ENCODE data around the gene CCT6B. TPM values are rescaled to one million over a fixed set of nuclear protein-coding genes. Genes with fewer than 3 reads are reported as not detected.

CCT6B gene
- polyA plus RNA-seq, 2 of the 4 experiments (the other 2 are of a cell fraction), result 0.77 to 3.1 TPM

DNA sequence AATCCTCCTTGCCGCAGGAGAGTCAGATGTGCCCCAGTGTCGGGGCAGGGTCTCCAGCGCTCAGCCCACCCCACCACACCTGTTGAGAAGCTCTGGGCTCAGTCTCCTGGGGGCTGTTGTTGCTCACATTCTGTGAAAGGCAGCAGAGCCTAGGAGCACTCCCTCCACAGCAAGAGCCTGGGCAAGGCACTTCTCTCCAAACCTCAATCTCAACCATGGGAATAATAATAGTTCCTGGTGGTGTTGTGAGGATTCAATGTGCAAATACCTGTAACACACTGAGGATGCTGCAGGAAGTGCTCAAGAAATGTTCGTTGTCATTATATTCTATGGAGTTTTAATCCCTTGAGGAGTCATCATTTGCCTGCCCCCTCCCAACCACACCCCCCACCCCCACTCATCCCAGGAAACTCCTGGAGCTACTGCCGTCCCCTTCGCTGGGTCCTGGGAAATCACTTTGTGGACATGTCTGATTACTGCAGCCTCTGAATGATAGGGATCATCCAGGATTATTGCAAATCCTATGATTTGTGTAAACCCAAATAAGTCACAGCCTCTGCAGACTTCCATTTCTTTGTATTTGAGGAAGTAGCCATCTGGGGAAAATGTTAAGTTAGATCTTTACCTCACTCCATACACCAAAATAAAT is 61.5 kb downstream of the CCT6B start:
- POLR2A ChIA-PET, result no interaction called here
- no peak for DNase-seq (ENCODE audit: low read depth in 1 of 2, low spot score in 1 of 2)
- CTCF ChIA-PET, result no interaction called here
- Histone ChIP-seq H3K4me2 (no peak overlapping the region), H3K4me1 (no peaks in the 10 kb centered on the region), H3K4me3 (no peak overlapping the region), H3K27ac (no peak overlapping the region), H3K9me3 (no peaks in the 10 kb centered on the region)
- WGBS (ENCODE audit: missing lambda C conversion rate), result 33% methylated on average over 6 of the region's 6 CpGs
- no peak for ATAC-seq
- FAIRE-seq, result no peak
- TF ChIP-seq SREBF2 (IDR thresholded peaks at IDR 0.05) (no peak), KDM5A (IDR thresholded peaks at IDR 0.05) (no peak), PHF8 (IDR thresholded peaks at IDR 0.05; ENCODE audit: borderline replicate concordance, low read depth) (no peak)
- TF ChIP-seq, protein P1, sequence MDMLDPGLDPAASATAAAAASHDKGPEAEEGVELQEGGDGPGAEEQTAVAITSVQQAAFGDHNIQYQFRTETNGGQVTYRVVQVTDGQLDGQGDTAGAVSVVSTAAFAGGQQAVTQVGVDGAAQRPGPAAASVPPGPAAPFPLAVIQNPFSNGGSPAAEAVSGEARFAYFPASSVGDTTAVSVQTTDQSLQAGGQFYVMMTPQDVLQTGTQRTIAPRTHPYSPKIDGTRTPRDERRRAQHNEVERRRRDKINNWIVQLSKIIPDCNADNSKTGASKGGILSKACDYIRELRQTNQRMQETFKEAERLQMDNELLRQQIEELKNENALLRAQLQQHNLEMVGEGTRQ (IDR thresholded peaks at IDR 0.05), result no peak

DNA sequence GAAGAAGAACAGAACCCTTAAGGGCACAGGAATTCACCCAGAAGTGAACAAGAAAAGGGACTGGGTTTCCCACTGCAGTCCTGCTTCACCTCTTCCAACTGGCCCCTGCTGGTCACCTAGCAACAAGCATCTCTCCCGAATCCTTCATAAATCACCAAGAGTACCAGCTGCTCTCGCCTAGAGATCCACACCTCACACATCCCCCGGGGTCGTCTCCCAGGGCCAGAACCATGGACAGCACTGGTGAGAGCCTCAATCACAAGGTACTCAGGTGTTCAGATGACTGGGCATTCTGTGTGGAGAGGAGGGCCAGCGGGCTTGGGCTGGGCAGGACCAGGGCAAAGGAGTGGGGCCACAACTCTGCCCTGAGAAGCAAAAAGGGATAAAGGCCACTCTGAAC is 65.9 kb downstream of the CCT6B start:
- Histone ChIP-seq H3K27ac (no peak overlapping the region), H3K4me3 (no peak overlapping the region), H3K9me3 (no peaks in the 10 kb centered on the region), H3K4me1 (no peaks in the 10 kb centered on the region), H3K4me2 (no peak overlapping the region)
- DNase-seq (ENCODE audit: low read depth in 1 of 2, low spot score in 1 of 2) (no peak), ATAC-seq (no peak; a peak in 1 of 6 replicates), FAIRE-seq (no peak)
- ChIA-PET POLR2A (no interaction called here), CTCF (interaction anchor here (0.6 kb wide), 1 partner anchor 26 kb away, joined by 3 read pairs; no protein-coding TSS in a partner anchor)
- WGBS (ENCODE audit: missing lambda C conversion rate), result 0% methylated on average over 5 of the region's 5 CpGs
- TF ChIP-seq, protein P2, sequence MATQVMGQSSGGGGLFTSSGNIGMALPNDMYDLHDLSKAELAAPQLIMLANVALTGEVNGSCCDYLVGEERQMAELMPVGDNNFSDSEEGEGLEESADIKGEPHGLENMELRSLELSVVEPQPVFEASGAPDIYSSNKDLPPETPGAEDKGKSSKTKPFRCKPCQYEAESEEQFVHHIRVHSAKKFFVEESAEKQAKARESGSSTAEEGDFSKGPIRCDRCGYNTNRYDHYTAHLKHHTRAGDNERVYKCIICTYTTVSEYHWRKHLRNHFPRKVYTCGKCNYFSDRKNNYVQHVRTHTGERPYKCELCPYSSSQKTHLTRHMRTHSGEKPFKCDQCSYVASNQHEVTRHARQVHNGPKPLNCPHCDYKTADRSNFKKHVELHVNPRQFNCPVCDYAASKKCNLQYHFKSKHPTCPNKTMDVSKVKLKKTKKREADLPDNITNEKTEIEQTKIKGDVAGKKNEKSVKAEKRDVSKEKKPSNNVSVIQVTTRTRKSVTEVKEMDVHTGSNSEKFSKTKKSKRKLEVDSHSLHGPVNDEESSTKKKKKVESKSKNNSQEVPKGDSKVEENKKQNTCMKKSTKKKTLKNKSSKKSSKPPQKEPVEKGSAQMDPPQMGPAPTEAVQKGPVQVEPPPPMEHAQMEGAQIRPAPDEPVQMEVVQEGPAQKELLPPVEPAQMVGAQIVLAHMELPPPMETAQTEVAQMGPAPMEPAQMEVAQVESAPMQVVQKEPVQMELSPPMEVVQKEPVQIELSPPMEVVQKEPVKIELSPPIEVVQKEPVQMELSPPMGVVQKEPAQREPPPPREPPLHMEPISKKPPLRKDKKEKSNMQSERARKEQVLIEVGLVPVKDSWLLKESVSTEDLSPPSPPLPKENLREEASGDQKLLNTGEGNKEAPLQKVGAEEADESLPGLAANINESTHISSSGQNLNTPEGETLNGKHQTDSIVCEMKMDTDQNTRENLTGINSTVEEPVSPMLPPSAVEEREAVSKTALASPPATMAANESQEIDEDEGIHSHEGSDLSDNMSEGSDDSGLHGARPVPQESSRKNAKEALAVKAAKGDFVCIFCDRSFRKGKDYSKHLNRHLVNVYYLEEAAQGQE (IDR thresholded peaks at IDR 0.05), result peak; percentile 49; the same call in 1 of the 2 replicates
- TF ChIP-seq RNF2 (IDR thresholded peaks at IDR 0.05; ENCODE audit: borderline replicate concordance, low read depth), result no peak
- TF ChIP-seq, protein P3, sequence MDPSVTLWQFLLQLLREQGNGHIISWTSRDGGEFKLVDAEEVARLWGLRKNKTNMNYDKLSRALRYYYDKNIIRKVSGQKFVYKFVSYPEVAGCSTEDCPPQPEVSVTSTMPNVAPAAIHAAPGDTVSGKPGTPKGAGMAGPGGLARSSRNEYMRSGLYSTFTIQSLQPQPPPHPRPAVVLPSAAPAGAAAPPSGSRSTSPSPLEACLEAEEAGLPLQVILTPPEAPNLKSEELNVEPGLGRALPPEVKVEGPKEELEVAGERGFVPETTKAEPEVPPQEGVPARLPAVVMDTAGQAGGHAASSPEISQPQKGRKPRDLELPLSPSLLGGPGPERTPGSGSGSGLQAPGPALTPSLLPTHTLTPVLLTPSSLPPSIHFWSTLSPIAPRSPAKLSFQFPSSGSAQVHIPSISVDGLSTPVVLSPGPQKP (IDR thresholded peaks at IDR 0.05; ENCODE audit: low read depth, low read length), result no peak
- TF ChIP-seq JUNB (IDR thresholded peaks at IDR 0.05), result no peak
- TF ChIP-seq HOXA7 (CRISPR knock-in tag; IDR thresholded peaks at IDR 0.05), result no peak
- no peak for TF ChIP-seq TFCP2L1 (CRISPR knock-in tag; IDR thresholded peaks at IDR 0.05)

DNA sequence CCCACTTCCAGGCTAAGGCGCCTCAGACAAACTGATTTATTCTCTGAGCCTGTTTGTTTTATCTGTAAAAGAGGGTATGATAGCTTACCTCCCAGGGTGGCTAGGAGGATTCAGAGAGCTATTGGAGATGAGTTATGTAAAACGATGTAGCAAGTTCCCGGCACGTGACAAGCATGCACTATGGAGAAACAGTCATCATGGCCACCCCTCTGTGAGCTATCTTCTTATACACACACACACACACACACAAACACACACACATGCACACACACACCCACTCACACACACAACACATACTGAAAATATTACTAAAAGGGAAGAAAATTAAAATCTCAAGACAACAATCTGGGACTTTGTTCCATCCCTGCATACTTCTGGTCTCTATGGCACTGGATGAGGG is 66.3 kb downstream of the CCT6B start:
- FAIRE-seq (no peak), ATAC-seq (no peak), DNase-seq (ENCODE audit: low read depth in 1 of 2, low spot score in 1 of 2) (no peak)
- Histone ChIP-seq H3K4me2 (no peak overlapping the region), H3K27ac (no peak overlapping the region), H3K4me3 (no peak overlapping the region), H3K4me1 (no peaks in the 10 kb centered on the region), H3K9me3 (no peaks in the 10 kb centered on the region)
- TF ChIP-seq CBX2 (IDR thresholded peaks at IDR 0.05; ENCODE audit: borderline replicate concordance, low read depth) (no peak), HOXB13 (CRISPR knock-in tag; IDR thresholded peaks at IDR 0.05; ENCODE audit: low read depth) (no peak), PHF8 (IDR thresholded peaks at IDR 0.05; ENCODE audit: borderline replicate concordance, low read depth) (no peak), CEBPB (IDR thresholded peaks at IDR 0.05) (no peak)
- TF ChIP-seq, protein P4, sequence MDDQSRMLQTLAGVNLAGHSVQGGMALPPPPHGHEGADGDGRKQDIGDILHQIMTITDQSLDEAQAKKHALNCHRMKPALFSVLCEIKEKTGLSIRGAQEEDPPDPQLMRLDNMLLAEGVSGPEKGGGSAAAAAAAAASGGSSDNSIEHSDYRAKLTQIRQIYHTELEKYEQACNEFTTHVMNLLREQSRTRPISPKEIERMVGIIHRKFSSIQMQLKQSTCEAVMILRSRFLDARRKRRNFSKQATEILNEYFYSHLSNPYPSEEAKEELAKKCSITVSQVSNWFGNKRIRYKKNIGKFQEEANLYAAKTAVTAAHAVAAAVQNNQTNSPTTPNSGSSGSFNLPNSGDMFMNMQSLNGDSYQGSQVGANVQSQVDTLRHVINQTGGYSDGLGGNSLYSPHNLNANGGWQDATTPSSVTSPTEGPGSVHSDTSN (IDR thresholded peaks at IDR 0.05), result no peak
- ChIA-PET POLR2A (no interaction called here), CTCF (interaction anchor here (0.6 to 1.7 kb wide), 2 partner anchors 26 to 257 kb away, joined by 3 to 5 read pairs; no protein-coding TSS in a partner anchor)
- 25% methylated on average over 4 of the region's 4 CpGs for WGBS (ENCODE audit: missing lambda C conversion rate)

Measured in A549 (cell line).